DND-41 (cell line): ENCODE data around the gene PRSS27.

Experiments used
- ATAC-seq: fragments of 200-7000 bp; cut with Tn5 transposase; 3 replicates; pipeline ENCODE4 v1.9.1; 2021; ENCODE audit warnings: low read depth; ENCODE audit not compliant: insufficient read depth
- DNase-seq: peaks from one replicate; pipeline ENCODE4 v3.0.0-alpha.2; 2020
- H2AFZ ChIP-seq: 2 replicates; pipeline ENCODE4 v1.6.0; 2012; ENCODE audit warnings: low read depth, low read length
- H3K27ac ChIP-seq: 2 replicates; pipeline ENCODE4 v1.5.1; 2012; ENCODE audit warnings: low read length, inconsistent platforms
- H3K27me3 ChIP-seq: fragments of 200-600 bp; sonication (generic); 2 replicates; pipeline ENCODE4 v1.6.0; 2012; ENCODE audit warnings: low read length, mild to moderate bottlenecking, inconsistent platforms; ENCODE audit not compliant: insufficient read depth, poor library complexity
- H3K36me3 ChIP-seq: 2 replicates; pipeline ENCODE4 v1.5.1; 2012; ENCODE audit warnings: low read length, inconsistent platforms; ENCODE audit not compliant: insufficient read depth
- H3K4me1 ChIP-seq: 2 replicates; pipeline ENCODE4 v1.5.1; 2012; ENCODE audit warnings: mild to moderate bottlenecking, low read length; ENCODE audit not compliant: insufficient read depth
- H3K4me2 ChIP-seq: 2 replicates; pipeline ENCODE4 v1.6.0; 2012; ENCODE audit warnings: mild to moderate bottlenecking, moderate library complexity, low read length, inconsistent platforms; ENCODE audit not compliant: insufficient read depth
- H3K4me3 ChIP-seq, 2 experiments: fragments of 200-600 bp in 1 of 2; shearing (Covaris generic) in 1 of 2; 2 replicates each; pipeline ENCODE4 v1.5.1; 2012 to 2016; ENCODE audit warnings: inconsistent platforms in 2 of 2, low read length in 2 of 2, mild to moderate bottlenecking in 2 of 2, low read depth in 1 of 2, moderate library complexity in 1 of 2
- H3K79me2 ChIP-seq: 2 replicates; pipeline ENCODE4 v1.6.0; 2012; ENCODE audit warnings: low read length, inconsistent platforms; ENCODE audit not compliant: insufficient read depth
- H3K9ac ChIP-seq: 2 replicates; pipeline ENCODE4 v1.6.0; 2012; ENCODE audit warnings: low read depth, mild to moderate bottlenecking, inconsistent platforms, low read length, moderate library complexity
- H3K9me3 ChIP-seq: 2 replicates; pipeline ENCODE4 v1.5.1; 2012; ENCODE audit warnings: low read length, moderate library complexity, mild to moderate bottlenecking, inconsistent platforms; ENCODE audit not compliant: insufficient read depth, severe bottlenecking
- H4K20me1 ChIP-seq: 2 replicates; pipeline ENCODE4 v1.6.0; 2012; ENCODE audit warnings: low read length; ENCODE audit not compliant: insufficient read depth
- EZH2 ChIP-seq: IDR thresholded peaks from 3 replicates; pipeline ENCODE4 v1.6.1; 2012; ENCODE audit warnings: borderline replicate concordance, low read depth, mild to moderate bottlenecking, moderate library complexity, low read length, inconsistent platforms; ENCODE audit not compliant: severe bottlenecking
- TF ChIP-seq, protein P1 (sequence below): IDR thresholded peaks from 2 replicates; pipeline ENCODE4 v1.5.1; 2012; ENCODE audit warnings: borderline replicate concordance, low read length, moderate library complexity, mild to moderate bottlenecking; ENCODE audit not compliant: poor library complexity, severe bottlenecking; ENCODE audit errors: extremely low read depth

The PRSS27 gene

DNA sequence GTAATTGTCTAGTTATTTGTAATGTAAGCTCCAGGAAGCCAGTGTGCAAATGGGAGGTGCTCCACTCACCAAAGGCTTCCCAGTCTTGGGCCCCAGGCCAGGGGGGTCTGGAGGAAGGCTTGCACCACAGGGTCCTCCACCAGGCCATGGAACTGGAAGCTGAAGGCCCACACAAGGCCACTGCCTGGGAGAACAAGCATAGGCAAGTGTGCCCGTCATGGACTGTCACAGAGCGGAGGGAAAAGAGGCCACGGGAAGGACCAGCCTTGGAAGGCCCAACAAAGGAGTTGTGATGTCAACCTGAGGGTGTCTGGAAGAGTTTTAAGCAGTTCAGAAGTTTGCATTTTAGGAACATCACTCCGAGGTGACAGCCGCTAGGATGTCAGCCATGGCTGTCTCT is 29.5 kb upstream of the PRSS27 start:
- H3K27me3 ChIP-seq = no peaks in the 10 kb centered on the region
- H3K36me3 ChIP-seq = peaks cover 27% of the 10 kb centered on the region
- DNase-seq (no peak), ATAC-seq (no peak)
- no peaks in the 10 kb centered on the region for H3K9me3 ChIP-seq
- H3K4me1 ChIP-seq = peaks cover 24% of the 10 kb centered on the region
- H3K79me2 ChIP-seq = peaks cover 48% of the 10 kb centered on the region
- H3K27ac ChIP-seq = no peak overlapping the region
- TF ChIP-seq EZH2 = no peak
- H2AFZ ChIP-seq = no peak overlapping the region
- peaks cover 15% of the 10 kb centered on the region for H4K20me1 ChIP-seq
- no peak overlapping the region for H3K4me2 ChIP-seq
- no peak overlapping the region for H3K4me3 ChIP-seq
- H3K9ac ChIP-seq = no peak overlapping the region

DNA sequence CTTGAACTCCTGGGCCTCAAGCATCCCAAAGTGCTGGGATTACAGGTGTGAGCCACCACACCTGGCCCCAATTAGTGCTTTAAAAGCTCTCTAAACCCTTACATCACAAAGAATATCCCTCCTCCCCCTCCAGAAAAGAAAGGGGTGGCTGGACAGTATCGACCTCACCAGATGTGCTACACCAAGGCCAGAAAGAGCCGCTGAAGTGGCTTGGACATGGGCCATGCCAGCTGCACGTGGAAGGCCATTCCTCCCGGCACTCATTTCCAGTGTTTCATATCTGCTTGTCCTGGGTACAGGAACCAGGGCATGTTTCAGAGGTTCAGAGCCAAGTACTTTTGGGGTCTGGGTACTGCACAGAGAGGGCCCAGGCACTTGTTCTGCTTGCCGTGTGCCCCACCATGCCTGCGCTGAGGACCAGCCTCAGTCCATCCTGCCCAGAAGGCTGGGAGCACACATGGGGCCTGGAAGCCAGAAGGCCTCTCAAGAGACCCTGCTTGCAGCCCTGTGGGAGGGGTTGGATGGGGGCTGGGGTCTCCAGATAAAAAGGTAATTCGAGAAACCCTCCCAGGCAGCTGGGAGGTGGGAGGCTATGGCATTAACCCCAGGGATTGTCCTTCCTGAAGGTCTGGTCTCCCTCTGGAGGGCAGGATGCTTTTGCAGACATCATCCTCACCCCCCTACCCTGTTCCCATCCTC is 28.9 kb upstream of the PRSS27 start:
- no peak for TF ChIP-seq EZH2
- DNase-seq (no peak), ATAC-seq (no peak)
- H3K27ac ChIP-seq = no peak overlapping the region
- H4K20me1 ChIP-seq = peaks cover 9% of the 10 kb centered on the region
- H3K27me3 ChIP-seq = no peaks in the 10 kb centered on the region
- H3K4me3 ChIP-seq = no peak overlapping the region
- H3K9me3 ChIP-seq = no peaks in the 10 kb centered on the region
- H3K9ac ChIP-seq = no peak overlapping the region
- H3K4me1 ChIP-seq = peaks cover 18% of the 10 kb centered on the region
- H3K79me2 ChIP-seq = peaks cover 43% of the 10 kb centered on the region
- H2AFZ ChIP-seq = no peak overlapping the region
- H3K36me3 ChIP-seq = peaks cover 21% of the 10 kb centered on the region
- H3K4me2 ChIP-seq = no peak overlapping the region

DNA sequence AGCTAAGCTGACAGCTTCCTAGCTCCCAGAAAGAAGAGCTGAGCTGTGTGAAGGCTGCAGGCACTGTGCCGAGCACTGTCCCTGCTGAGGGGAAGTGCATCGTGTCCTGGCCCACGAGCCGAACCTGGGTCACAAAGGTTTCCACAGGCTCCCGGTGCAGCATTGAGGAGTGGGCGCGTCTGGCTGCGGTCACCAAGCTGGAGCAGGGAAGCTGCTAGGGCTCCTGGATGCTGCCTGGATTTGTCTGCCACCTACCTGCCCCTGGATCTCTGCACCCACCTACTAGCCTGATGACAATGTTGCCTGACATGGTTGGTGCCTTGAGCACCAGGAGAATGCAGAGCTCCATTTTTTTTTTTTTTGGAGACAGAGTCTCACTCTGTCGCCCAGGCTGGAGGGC is 25.9 kb upstream of the PRSS27 start:
- Histone ChIP-seq H4K20me1 (no peaks in the 10 kb centered on the region), H3K27me3 (no peaks in the 10 kb centered on the region), H3K4me1 (peaks cover 7% of the 10 kb centered on the region), H3K27ac (no peak overlapping the region), H3K9ac (no peak overlapping the region), H3K79me2 (peaks cover 18% of the 10 kb centered on the region), H3K4me3 (no peak overlapping the region), H3K36me3 (peaks cover 12% of the 10 kb centered on the region), H3K9me3 (no peaks in the 10 kb centered on the region), H3K4me2 (no peak overlapping the region), H2AFZ (no peak overlapping the region)
- no peak for TF ChIP-seq EZH2
- TF ChIP-seq, protein P1, sequence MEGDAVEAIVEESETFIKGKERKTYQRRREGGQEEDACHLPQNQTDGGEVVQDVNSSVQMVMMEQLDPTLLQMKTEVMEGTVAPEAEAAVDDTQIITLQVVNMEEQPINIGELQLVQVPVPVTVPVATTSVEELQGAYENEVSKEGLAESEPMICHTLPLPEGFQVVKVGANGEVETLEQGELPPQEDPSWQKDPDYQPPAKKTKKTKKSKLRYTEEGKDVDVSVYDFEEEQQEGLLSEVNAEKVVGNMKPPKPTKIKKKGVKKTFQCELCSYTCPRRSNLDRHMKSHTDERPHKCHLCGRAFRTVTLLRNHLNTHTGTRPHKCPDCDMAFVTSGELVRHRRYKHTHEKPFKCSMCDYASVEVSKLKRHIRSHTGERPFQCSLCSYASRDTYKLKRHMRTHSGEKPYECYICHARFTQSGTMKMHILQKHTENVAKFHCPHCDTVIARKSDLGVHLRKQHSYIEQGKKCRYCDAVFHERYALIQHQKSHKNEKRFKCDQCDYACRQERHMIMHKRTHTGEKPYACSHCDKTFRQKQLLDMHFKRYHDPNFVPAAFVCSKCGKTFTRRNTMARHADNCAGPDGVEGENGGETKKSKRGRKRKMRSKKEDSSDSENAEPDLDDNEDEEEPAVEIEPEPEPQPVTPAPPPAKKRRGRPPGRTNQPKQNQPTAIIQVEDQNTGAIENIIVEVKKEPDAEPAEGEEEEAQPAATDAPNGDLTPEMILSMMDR = no peak
- no peak for DNase-seq
- ATAC-seq = 0 out of 3 replicates have a peak, but pooled peaks have one; percentile 12

DNA sequence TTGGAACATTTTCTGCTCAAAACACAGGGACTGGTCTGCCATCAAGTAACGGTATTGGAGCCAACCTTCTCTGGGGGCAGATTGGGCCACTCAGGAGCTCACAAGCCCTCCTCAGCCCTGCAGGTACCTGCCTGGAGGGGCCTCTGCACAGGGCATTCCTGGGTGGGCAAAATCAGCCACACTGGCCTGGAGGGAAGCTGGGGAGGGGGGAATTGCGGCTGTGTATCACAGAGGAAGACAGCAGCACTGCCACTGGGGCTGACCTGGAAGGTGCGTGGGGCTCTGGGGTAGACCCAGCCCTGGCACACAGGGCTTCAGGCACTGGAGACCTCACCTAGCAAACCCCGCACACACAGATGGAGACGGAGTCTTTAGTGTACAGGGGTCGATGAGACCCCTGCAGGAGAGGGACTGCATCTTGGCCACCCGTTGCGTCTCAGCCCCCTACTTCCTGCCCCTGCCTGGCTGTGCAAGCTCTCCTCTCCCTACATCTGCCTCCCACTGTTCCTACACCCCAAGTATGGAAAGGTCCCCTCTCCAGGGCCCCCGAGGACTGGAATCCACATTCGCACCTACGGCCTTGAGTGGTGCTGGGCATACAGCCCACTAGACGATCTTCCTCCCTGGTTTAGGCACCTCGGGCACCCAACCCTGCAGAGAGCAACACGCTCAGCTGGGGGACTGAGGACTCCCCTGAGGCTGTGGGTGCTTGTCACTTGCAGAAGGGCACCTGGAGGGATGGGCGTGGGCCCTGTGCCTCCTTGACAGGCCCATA is 25.3 kb upstream of the PRSS27 start:
- Histone ChIP-seq H3K4me2 (no peak overlapping the region), H3K9ac (no peak overlapping the region), H3K9me3 (no peaks in the 10 kb centered on the region), H3K4me3 (no peak overlapping the region), H3K36me3 (peaks cover 12% of the 10 kb centered on the region), H2AFZ (no peak overlapping the region), H3K27ac (no peak overlapping the region), H3K27me3 (no peaks in the 10 kb centered on the region), H3K79me2 (peaks cover 11% of the 10 kb centered on the region; the same call in 1 of the 2 replicates), H3K4me1 (peaks cover under 1% of the 10 kb centered on the region; the same call in 1 of the 2 replicates), H4K20me1 (no peaks in the 10 kb centered on the region)
- ATAC-seq (peak; percentile 23; the same call in 1 of the 3 replicates), DNase-seq (no peak)
- TF ChIP-seq, protein P1 = no peak
- no peak for TF ChIP-seq EZH2
